ENCODE results near the gene RPS27. TPM values are rescaled to one million over a fixed set of nuclear protein-coding genes. Genes with fewer than 3 reads are reported as not detected.

Gene RPS27
- total and polyA plus RNA-seq, 4 donors = 1,054 to 4,447 (median 1,621) TPM

DNA sequence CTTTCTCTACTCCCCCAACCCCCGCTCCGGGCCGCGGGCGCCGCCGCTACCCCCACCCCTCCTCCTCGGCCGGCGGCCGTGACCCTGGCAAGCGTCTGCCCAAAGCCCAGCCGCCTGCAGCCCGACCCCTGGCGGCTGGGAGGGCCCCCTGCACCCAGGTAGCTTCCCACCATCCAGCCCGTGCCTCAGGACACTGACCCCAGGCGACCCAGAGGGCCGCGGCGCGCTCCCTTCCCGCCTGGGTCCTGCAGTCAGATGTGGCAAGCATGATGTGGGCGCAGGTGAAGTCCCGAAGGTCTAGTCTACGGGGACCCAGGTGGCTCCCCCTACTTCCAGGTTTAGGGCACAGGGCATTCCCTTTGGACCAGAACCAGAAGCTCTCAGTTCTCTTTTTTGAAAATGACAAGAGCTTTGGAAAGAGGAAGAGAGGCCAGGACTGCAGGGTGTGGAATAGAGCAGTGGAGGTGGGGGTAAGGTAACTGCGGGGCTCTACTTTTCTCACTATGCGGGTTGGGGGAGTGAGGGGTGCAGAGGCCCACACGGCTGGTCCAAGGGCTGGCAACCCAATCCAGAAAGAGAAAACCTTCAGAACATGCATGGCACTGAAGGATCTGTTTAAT, 43.8 kb upstream of the RPS27 start, which contains the start of gene DENND4B:
TSS of gene DENND4B (minus strand) at position 97 of the 620 bp plus-strand sequence. CDS start 2,344 bp downstream, outside the sequence.
- Histone ChIP-seq H3K4me1 (ENCODE audit: control insufficient read depth, insufficient read depth, low read length) (peaks cover 20% of the 10 kb centered on the region), H3K36me3 (ENCODE audit: control insufficient read depth, insufficient read depth, low read length) (peaks cover 61% of the 10 kb centered on the region), H3K9me3 (ENCODE audit: control insufficient read depth, insufficient read depth, low read length) (no peaks in the 10 kb centered on the region), H3K4me3 (ENCODE audit: low read depth, low read length) (peak within 1 kb of the TSS; percentile 63), H3K27ac (ENCODE audit: low read depth, low read length) (peak within 1 kb of the TSS; percentile 82), H3K27me3 (ENCODE audit: control insufficient read depth, insufficient read depth, low read length) (no peaks in the 10 kb centered on the region)
- WGBS (ENCODE audit: insufficient coverage) = 11% methylated on average over 25 of the region's 28 CpGs
- peak in 4 of 6 donors; percentile 61 to 91 (median 77) for DNase-seq (ENCODE audit: low read depth in 4 of 6, low spot score in 6 of 6)

DNA sequence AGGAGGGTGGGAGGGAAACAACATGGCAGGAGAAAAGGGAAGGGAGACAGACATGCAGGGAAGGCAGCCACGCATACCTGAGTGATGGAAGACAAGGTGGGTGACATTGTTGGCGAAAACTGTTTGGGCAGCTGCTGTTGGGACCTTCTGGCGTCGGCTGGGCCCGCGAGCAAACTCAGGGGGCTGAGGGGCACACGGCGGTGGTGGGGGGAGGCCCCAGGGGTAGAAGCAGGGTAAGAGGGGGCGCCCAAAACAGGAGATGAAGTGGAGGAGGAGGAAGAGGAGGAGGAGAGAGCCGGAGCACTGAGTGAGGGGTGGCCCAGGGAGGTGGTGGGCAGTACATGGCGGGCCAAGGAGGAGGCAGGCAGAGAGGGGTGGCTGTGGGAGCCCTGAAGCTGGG, 39.4 kb upstream of the RPS27 start:
- peaks cover 72% of the 10 kb centered on the region for H3K36me3 ChIP-seq (ENCODE audit: control insufficient read depth, insufficient read depth, low read length)
- H3K4me1 ChIP-seq (ENCODE audit: control insufficient read depth, insufficient read depth, low read length) = peaks cover 10% of the 10 kb centered on the region
- H3K27me3 ChIP-seq (ENCODE audit: control insufficient read depth, insufficient read depth, low read length) = no peaks in the 10 kb centered on the region
- H3K9me3 ChIP-seq (ENCODE audit: control insufficient read depth, insufficient read depth, low read length) = no peaks in the 10 kb centered on the region
- WGBS (ENCODE audit: insufficient coverage) = 95% methylated on average over 11 of the region's 11 CpGs
- no peak overlapping the region for H3K27ac ChIP-seq (ENCODE audit: low read depth, low read length)
- no peak overlapping the region for H3K4me3 ChIP-seq (ENCODE audit: low read depth, low read length)
- no peak for DNase-seq (ENCODE audit: low read depth in 4 of 6, low spot score in 6 of 6)

DNA sequence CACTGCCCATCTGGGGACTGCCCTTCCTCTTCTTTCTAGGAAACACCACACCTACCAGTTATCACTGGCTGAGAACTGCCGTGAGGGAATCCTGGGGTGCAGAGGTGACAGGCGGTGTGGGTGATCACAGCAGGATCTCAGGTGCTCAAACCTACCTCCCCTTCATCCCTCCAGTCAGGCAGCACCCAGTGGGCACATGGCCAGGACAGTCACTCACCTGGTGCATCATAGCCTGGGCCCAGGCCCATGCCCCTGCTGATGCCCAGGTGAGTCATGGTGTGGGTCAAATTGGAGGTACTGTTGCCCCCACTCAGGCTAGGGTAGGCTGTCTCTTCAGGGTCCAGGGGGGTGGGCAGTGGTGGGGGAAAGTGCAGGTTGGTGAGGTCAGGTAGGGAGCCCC, 38.8 kb upstream of the RPS27 start:
- Histone ChIP-seq H3K4me1 (ENCODE audit: control insufficient read depth, insufficient read depth, low read length) (peaks cover 14% of the 10 kb centered on the region), H3K4me3 (ENCODE audit: low read depth, low read length) (no peak overlapping the region), H3K27me3 (ENCODE audit: control insufficient read depth, insufficient read depth, low read length) (no peaks in the 10 kb centered on the region), H3K27ac (ENCODE audit: low read depth, low read length) (no peak overlapping the region), H3K36me3 (ENCODE audit: control insufficient read depth, insufficient read depth, low read length) (peaks cover 75% of the 10 kb centered on the region), H3K9me3 (ENCODE audit: control insufficient read depth, insufficient read depth, low read length) (no peaks in the 10 kb centered on the region)
- WGBS (ENCODE audit: insufficient coverage) = 100% methylated on average over 2 of the region's 2 CpGs
- DNase-seq (ENCODE audit: low read depth in 4 of 6, low spot score in 6 of 6) = no peak

DNA sequence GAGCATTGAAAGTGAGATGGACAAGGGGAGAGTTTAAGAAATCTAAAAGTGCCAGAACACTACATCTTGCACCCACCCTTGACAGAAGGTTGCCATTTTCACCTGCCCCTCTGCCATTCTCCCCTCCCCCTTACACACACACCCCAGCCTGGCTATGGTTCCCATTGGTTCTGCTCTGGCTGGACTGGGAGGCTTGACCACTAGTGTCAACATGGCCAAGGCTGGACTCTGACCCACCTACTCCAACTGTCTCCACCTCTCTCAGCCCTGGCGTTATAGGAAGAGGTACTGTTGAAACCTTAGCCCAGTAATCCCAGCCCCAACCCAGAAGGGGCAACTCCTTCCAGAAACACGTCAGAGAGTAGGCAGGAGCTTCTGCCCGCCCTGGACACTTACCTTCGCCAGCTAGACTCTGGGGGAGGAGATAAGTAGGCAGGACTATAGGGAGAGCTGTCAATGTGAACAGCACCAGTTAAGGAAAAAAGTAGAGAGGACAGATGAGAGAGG, 36.6 kb upstream of the RPS27 start:
- peaks cover 57% of the 10 kb centered on the region for H3K36me3 ChIP-seq (ENCODE audit: control insufficient read depth, insufficient read depth, low read length)
- H3K9me3 ChIP-seq (ENCODE audit: control insufficient read depth, insufficient read depth, low read length) = no peaks in the 10 kb centered on the region
- H3K27ac ChIP-seq (ENCODE audit: low read depth, low read length) = no peak overlapping the region
- DNase-seq (ENCODE audit: low read depth in 4 of 6, low spot score in 6 of 6) = no peak
- no peak overlapping the region for H3K4me3 ChIP-seq (ENCODE audit: low read depth, low read length)
- H3K4me1 ChIP-seq (ENCODE audit: control insufficient read depth, insufficient read depth, low read length) = peaks cover 27% of the 10 kb centered on the region
- no peaks in the 10 kb centered on the region for H3K27me3 ChIP-seq (ENCODE audit: control insufficient read depth, insufficient read depth, low read length)
- WGBS (ENCODE audit: insufficient coverage) = 85% methylated on average over 2 of the region's 4 CpGs

DNA sequence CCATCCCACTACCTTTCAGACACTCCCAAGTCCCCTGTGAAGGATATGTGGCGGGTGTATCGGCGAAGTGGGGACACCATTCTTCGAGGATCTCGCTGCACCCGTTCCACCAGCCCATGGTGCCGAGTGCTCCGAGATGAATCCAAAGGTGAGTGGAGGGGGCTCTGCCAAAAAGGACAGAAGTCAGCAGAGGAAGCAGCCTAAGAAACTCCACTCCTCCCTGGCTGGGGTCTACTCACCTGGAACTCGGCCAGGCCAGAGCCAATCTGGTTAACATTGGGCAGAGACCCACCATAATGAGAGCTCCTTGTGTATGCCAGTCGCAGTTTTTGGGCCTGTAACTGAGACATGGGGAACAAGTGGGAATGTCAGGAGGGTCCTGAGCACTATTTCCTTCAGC, 35.7 kb upstream of the RPS27 start:
- no peak for DNase-seq (ENCODE audit: low read depth in 4 of 6, low spot score in 6 of 6)
- peaks cover 30% of the 10 kb centered on the region for H3K4me1 ChIP-seq (ENCODE audit: control insufficient read depth, insufficient read depth, low read length)
- H3K4me3 ChIP-seq (ENCODE audit: low read depth, low read length) = no peak overlapping the region
- no peaks in the 10 kb centered on the region for H3K27me3 ChIP-seq (ENCODE audit: control insufficient read depth, insufficient read depth, low read length)
- no peak overlapping the region for H3K27ac ChIP-seq (ENCODE audit: low read depth, low read length)
- WGBS (ENCODE audit: insufficient coverage) = 97% methylated on average over 10 of the region's 10 CpGs
- no peaks in the 10 kb centered on the region for H3K9me3 ChIP-seq (ENCODE audit: control insufficient read depth, insufficient read depth, low read length)
- peaks cover 58% of the 10 kb centered on the region for H3K36me3 ChIP-seq (ENCODE audit: control insufficient read depth, insufficient read depth, low read length)

DNA sequence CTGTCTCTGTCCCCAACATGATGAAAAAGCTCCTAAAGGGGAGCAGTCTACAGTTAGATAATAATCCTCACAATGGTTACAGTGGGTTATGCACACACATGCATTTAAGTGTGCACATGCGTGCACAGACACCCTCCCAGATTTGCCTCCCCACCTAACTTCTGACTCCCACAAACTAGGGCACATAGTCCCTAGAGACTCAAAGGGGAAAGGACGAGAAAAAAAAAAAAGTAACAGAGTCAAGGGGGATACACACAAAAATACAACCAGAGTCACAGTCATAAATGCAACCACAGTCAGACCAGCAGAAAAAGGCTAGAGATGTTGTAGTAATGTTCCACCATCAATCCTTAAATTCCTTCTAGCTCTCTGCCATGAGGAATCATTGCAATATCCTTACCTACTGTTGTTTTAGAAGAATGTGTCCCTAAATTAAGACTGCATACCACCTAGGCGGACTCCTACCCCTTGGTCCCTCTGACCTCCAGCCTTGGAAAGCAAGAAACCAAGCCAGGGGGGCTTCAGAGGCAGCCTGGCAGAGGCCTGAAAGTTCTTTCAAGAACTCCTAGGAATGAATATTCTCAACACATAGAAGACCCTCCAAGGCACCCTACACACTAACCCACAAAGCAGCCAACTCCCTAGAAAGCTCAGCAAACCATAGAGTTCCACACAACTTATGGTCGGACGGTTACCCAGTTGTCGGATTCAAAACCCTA, 33.4 kb upstream of the RPS27 start:
- H3K27ac ChIP-seq (ENCODE audit: low read depth, low read length) = peak overlapping the region; percentile 82
- no peaks in the 10 kb centered on the region for H3K9me3 ChIP-seq (ENCODE audit: control insufficient read depth, insufficient read depth, low read length)
- peak overlapping the region; percentile 84 for H3K4me3 ChIP-seq (ENCODE audit: low read depth, low read length)
- H3K27me3 ChIP-seq (ENCODE audit: control insufficient read depth, insufficient read depth, low read length) = no peaks in the 10 kb centered on the region
- 25% methylated on average over 4 of the region's 6 CpGs for WGBS (ENCODE audit: insufficient coverage)
- no peak for DNase-seq (ENCODE audit: low read depth in 4 of 6, low spot score in 6 of 6)
- peaks cover 48% of the 10 kb centered on the region for H3K36me3 ChIP-seq (ENCODE audit: control insufficient read depth, insufficient read depth, low read length)
- peaks cover 34% of the 10 kb centered on the region for H3K4me1 ChIP-seq (ENCODE audit: control insufficient read depth, insufficient read depth, low read length)

DNA sequence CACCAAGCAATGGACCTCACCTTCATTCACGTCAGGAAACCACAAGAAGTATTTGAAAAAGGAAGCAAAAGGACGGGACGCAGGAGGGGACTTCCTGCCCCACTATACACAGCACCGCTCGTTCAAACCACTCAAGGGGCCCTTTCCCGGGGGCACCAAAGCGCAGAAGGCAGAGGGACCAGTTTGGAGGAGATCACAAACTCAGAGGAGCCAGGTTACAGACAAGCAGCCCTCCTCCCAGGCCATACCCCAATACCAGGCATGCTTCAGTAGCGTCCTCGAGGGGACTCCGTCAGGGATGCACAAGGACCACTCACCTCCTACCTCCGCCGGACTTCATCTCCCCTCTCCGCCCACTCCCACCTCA, 32.8 kb upstream of the RPS27 start:
- Histone ChIP-seq H3K9me3 (ENCODE audit: control insufficient read depth, insufficient read depth, low read length) (no peaks in the 10 kb centered on the region), H3K4me1 (ENCODE audit: control insufficient read depth, insufficient read depth, low read length) (peaks cover 39% of the 10 kb centered on the region), H3K27ac (ENCODE audit: low read depth, low read length) (peak overlapping the region; percentile 82), H3K36me3 (ENCODE audit: control insufficient read depth, insufficient read depth, low read length) (peaks cover 46% of the 10 kb centered on the region), H3K4me3 (ENCODE audit: low read depth, low read length) (peak overlapping the region; percentile 84), H3K27me3 (ENCODE audit: control insufficient read depth, insufficient read depth, low read length) (no peaks in the 10 kb centered on the region)
- DNase-seq (ENCODE audit: low read depth in 4 of 6, low spot score in 6 of 6) = no peak
- 0% methylated on average over 13 of the region's 13 CpGs for WGBS (ENCODE audit: insufficient coverage)

DNA sequence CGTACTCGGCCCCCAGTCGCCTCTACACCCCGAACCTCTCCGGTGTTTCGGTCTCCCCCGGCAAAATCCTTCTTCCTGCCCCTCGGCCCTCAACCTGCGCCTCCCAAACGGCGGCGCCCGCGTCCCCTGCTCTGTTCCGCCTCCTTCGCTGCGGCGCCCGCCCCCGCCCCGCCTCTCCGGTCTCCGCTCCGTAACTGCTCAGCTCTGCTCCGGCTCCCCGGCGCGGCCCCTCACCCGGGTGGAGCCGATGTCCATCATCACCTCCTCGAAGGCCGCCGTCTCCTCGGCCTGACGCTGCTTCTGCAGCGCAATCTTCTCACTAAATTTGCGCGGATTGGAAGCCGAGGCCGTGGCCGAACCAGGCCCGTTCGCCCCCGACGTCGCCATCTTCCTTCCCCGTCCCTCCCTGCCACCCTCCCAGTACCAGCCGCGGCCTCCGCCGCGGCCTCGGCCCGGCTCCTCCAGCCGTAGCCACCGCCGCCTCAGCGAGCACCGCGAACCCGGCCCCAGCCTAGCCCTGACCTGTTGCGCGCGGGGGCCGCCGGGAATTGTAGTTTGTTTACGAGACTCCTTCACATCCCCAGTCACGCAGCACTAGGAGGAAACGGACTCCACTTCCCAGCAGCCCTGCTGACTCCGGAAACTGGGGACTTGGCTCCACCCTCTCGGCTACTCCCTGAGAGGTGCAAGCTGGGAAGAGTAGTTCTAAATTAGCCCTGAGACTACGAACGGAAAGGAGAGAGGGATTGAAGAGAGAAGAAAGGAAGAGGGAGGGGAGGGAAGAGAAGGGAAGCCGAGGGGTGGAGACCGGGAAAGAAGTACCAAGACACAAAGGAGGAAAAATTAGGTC, 32.2 kb upstream of the RPS27 start, which contains the start of gene CRTC2:
TSS of gene CRTC2 (minus strand) at position 502 of the 850 bp plus-strand sequence. CDS start at position 387, 115 bp downstream.
- peak; percentile 89 to 100 (median 97) for DNase-seq (ENCODE audit: low read depth in 4 of 6, low spot score in 6 of 6)
- WGBS (ENCODE audit: insufficient coverage) = 0% methylated on average over 66 of the region's 75 CpGs
- Histone ChIP-seq H3K36me3 (ENCODE audit: control insufficient read depth, insufficient read depth, low read length) (peaks cover 40% of the 10 kb centered on the region), H3K27me3 (ENCODE audit: control insufficient read depth, insufficient read depth, low read length) (no peaks in the 10 kb centered on the region), H3K4me1 (ENCODE audit: control insufficient read depth, insufficient read depth, low read length) (peaks cover 42% of the 10 kb centered on the region), H3K9me3 (ENCODE audit: control insufficient read depth, insufficient read depth, low read length) (no peaks in the 10 kb centered on the region), H3K27ac (ENCODE audit: low read depth, low read length) (peak within 1 kb of the TSS; percentile 82), H3K4me3 (ENCODE audit: low read depth, low read length) (peak within 1 kb of the TSS; percentile 84)

DNA sequence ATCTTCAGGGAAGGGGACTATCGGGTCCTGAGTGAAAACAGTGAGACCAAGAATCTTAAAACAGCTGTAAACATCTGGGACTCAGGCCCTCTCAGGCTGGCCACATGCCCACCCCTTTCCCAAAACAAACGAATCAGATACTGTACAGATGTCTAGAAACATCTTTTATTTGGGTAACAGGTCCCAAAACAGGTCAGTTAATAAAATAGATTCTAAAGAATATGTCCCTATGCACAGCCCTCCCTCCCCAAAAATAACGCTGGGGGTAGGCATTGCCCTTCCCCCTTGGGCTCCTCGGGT, 31.7 kb upstream of the RPS27 start:
- no peaks in the 10 kb centered on the region for H3K9me3 ChIP-seq (ENCODE audit: control insufficient read depth, insufficient read depth, low read length)
- 29% methylated on average over 1 of the region's 4 CpGs for WGBS (ENCODE audit: insufficient coverage)
- H3K4me3 ChIP-seq (ENCODE audit: low read depth, low read length) = peak overlapping the region; percentile 84
- peaks cover 42% of the 10 kb centered on the region for H3K4me1 ChIP-seq (ENCODE audit: control insufficient read depth, insufficient read depth, low read length)
- H3K27ac ChIP-seq (ENCODE audit: low read depth, low read length) = peak overlapping the region; percentile 65
- no peaks in the 10 kb centered on the region for H3K27me3 ChIP-seq (ENCODE audit: control insufficient read depth, insufficient read depth, low read length)
- no peak for DNase-seq (ENCODE audit: low read depth in 4 of 6, low spot score in 6 of 6)
- H3K36me3 ChIP-seq (ENCODE audit: control insufficient read depth, insufficient read depth, low read length) = peaks cover 34% of the 10 kb centered on the region
